GM12878 (cell line): ENCODE results near the gene RECK. TPM values are rescaled to one million over a fixed set of nuclear protein-coding genes. Genes with fewer than 3 reads are reported as not detected.

ENCODE experiments used
- ATAC-seq: fragments of 200-7000 bp; cut with Tn5 transposase; 3 replicates; pipeline ENCODE4 v1.9.1; 2020; ENCODE audit warnings: mild to moderate bottlenecking, moderate library complexity
- BruUV-seq: library from RNA; stranded (reverse); fragments of 400-500 nt; replicated peaks from 2 replicates; lab custom pipeline; 2021; lab: Mats Ljungman, UMichigan
- CTCF ChIA-PET: fragments of 300-600 bp; sonication (Branson Sonifier 250); formaldehyde crosslinking; extraction: SDS; loops from one replicate; lab custom pipeline; 2021; ENCODE audit warnings: inconsistent platforms; lab: Yijun Ruan, JAX
- POLR2A ChIA-PET: fragments of 350-600 bp; formaldehyde crosslinking; extraction: SDS; loops from one replicate; lab custom pipeline; 2021; ENCODE audit warnings: inconsistent platforms; lab: Charles Lee
- RAD21 ChIA-PET: fragments of 300-600 bp; sonication (Branson Sonifier 250); formaldehyde crosslinking; loops from one replicate; lab custom pipeline; 2023; ENCODE audit warnings: antibody characterized with exemption; ENCODE audit not compliant: unreplicated experiment; lab: Charles Lee
- SMC1A ChIA-PET: fragments of 300-600 bp; sonication (Branson Sonifier 250); formaldehyde crosslinking; loops from one replicate; lab custom pipeline; 2023; ENCODE audit not compliant: unreplicated experiment, uncharacterized antibody; lab: Charles Lee
- DNase-seq: peaks from one replicate; pipeline ENCODE4 v3.0.0-alpha.2; 2011; ENCODE audit warnings: low read depth, low spot score
- FAIRE-seq: peaks from 3 replicates; lab custom pipeline; 2011; peaks lifted over from hg19 to GRCh38; lab: Jason Lieb, UNC
- H2AFZ ChIP-seq: 2 replicates; pipeline ENCODE4 v1.6.0; 2011; ENCODE audit warnings: low read depth, low read length, control low read depth; ENCODE audit not compliant: control insufficient read depth
- H3K27ac ChIP-seq: 2 replicates; pipeline ENCODE4 v1.5.1; 2011; ENCODE audit warnings: control low read depth; ENCODE audit not compliant: control insufficient read depth, insufficient read depth
- H3K27me3 ChIP-seq, 2 experiments: replicated peaks in 1 of 2; 2 replicates each; pipeline versions ENCODE4 v1.6.0 to v1.6.1; 2011; ENCODE audit warnings: low read length in 1 of 2; ENCODE audit not compliant: control insufficient read depth in 2 of 2, insufficient read depth in 2 of 2
- H3K36me3 ChIP-seq, 2 experiments: 2 replicates each; pipeline ENCODE4 v1.5.1; 2011; ENCODE audit warnings: low read length in 1 of 2; ENCODE audit not compliant: control insufficient read depth in 2 of 2, insufficient read depth in 2 of 2
- H3K4me1 ChIP-seq: 2 replicates; pipeline ENCODE4 v1.6.1; 2011; ENCODE audit warnings: mild to moderate bottlenecking, low read length, moderate library complexity, mixed read lengths; ENCODE audit not compliant: control insufficient read depth, insufficient read depth
- H3K4me2 ChIP-seq: 2 replicates; pipeline ENCODE4 v1.6.0; 2011; ENCODE audit warnings: control low read depth; ENCODE audit not compliant: control insufficient read depth, insufficient read depth
- H3K4me3 ChIP-seq: fragments of 200-600 bp; sonication (generic); 2 replicates; pipeline ENCODE4 v1.5.1; 2016
- H3K79me2 ChIP-seq: 2 replicates; pipeline ENCODE4 v1.6.0; 2011; ENCODE audit warnings: low read length; ENCODE audit not compliant: control insufficient read depth, insufficient read depth
- H3K9ac ChIP-seq: 2 replicates; pipeline ENCODE4 v1.8.0; 2011; ENCODE audit warnings: low read length, control low read depth, mixed read lengths; ENCODE audit not compliant: control insufficient read depth, insufficient read depth
- H3K9me3 ChIP-seq: replicated peaks from 3 replicates; pipeline ENCODE4 v1.5.1; 2011; ENCODE audit warnings: mild to moderate bottlenecking, low read length; ENCODE audit not compliant: control insufficient read depth, insufficient read depth
- H4K20me1 ChIP-seq: 2 replicates; pipeline ENCODE4 v1.6.0; 2011; ENCODE audit not compliant: control insufficient read depth, insufficient read depth
- DPF2 ChIP-seq: fragments of 450-650 bp; IDR thresholded peaks from 2 replicates; pipeline ENCODE4 v1.6.1; 2017; ENCODE audit warnings: mild to moderate bottlenecking
- EED ChIP-seq: sonication (generic); IDR thresholded peaks from 2 replicates; pipeline ENCODE4 v1.6.1; 2016; ENCODE audit warnings: antibody characterized with exemption, low read depth
- FOXM1 ChIP-seq: IDR thresholded peaks from 2 replicates; pipeline ENCODE4 v1.6.1; 2012; ENCODE audit warnings: low read depth, mild to moderate bottlenecking, inconsistent platforms, low read length, moderate library complexity
- MXI1 ChIP-seq: fragments of 150-350 bp; IDR thresholded peaks from 2 replicates; pipeline ENCODE4 v1.6.1; 2011; ENCODE audit warnings: low read depth, mild to moderate bottlenecking, inconsistent platforms, low read length, improper control_type of control experiment
- NBN ChIP-seq: fragments of 450-650 bp; IDR thresholded peaks from 2 replicates; pipeline ENCODE4 v1.6.1; 2016
- NR2C1 ChIP-seq: fragments of 450-650 bp; IDR thresholded peaks from 2 replicates; pipeline ENCODE4 v1.6.1; 2017; ENCODE audit warnings: antibody characterized with exemption, mild to moderate bottlenecking, moderate library complexity
- POLR2AphosphoS2 ChIP-seq: IDR thresholded peaks from 2 replicates; pipeline ENCODE4 v1.6.1; 2011; ENCODE audit warnings: low read depth, mild to moderate bottlenecking, low read length, improper control_type of control experiment, moderate library complexity
- SMAD5 ChIP-seq: IDR thresholded peaks from 2 replicates; pipeline ENCODE4 v1.6.1; 2016; ENCODE audit warnings: antibody characterized with exemption, low read depth
- SREBF2 ChIP-seq: IDR thresholded peaks from 2 replicates; pipeline ENCODE4 v1.6.1; 2012; ENCODE audit warnings: mild to moderate bottlenecking, low read length
- ZNF217 ChIP-seq: fragments of 450-650 bp; IDR thresholded peaks from 2 replicates; pipeline ENCODE4 v1.6.1; 2017; ENCODE audit warnings: antibody characterized with exemption, mild to moderate bottlenecking
- ZNF274 ChIP-seq: IDR thresholded peaks from one replicate; pipeline ENCODE4 v1.8.0; 2011; ENCODE audit not compliant: insufficient read length, insufficient read depth
- ZNF687 ChIP-seq: fragments of 450-650 bp; IDR thresholded peaks from 2 replicates; pipeline ENCODE4 v1.6.1; 2017; ENCODE audit warnings: mild to moderate bottlenecking, moderate library complexity
- WGBS: methylation state at CpG from one replicate; pipeline ENCODE4 v1.1.6; 2016; ENCODE audit warnings: low lambda C conversion rate; ENCODE audit not compliant: insufficient replicate concordance, insufficient coverage; ENCODE audit errors: missing lambda C conversion rate; 5-methylcytosine and 5-hydroxymethylcytosine counted together
- in situ Hi-C: fragments of 300-500 bp; cut with MboI; formaldehyde crosslinking; loops from 9 replicates; pipeline ENCODE4 v1.14.3; 2018; ENCODE audit warnings: mixed read lengths
- intact Hi-C: fragments of 100-400 bp; cut with micrococcal nuclease; formaldehyde crosslinking; loops from one replicate; pipeline ENCODE4 v1.14.2; 2022; ENCODE audit not compliant: unreplicated experiment
- polyA plus RNA-seq, 11 experiments: library from polyadenylated mRNA; depleted of rRNA in 4 of 11; unstranded in 6 of 11; stranded (reverse) in 5 of 11; fragments of >200 nt; fragmentation: Nextera tagmentation in 4 of 11; fragmentation: Illumina TruSeq in 1 of 11; extraction: Ambion mirVana in 4 of 11; extraction: Trizol in 1 of 11; gene quantifications; 1 replicate in 1 of 11; 2 replicates in 10 of 11; pipeline versions ENCODE4 v1.2.1 to v1.2.3, GENCODE V29; 2011 to 2016; ENCODE audit warnings: inconsistent platforms in 2 of 11, missing spikeins in 2 of 11, low read depth in 1 of 11
- total RNA-seq, 4 experiments: library from RNA; depleted of rRNA in 3 of 4; stranded (reverse); fragments of >200 nt in 3 of 4; fragmentation: Illumina TruSeq in 1 of 4; extraction: Trizol in 1 of 4; gene quantifications; 2 replicates each; pipeline versions ENCODE4 v1.2.1 to v1.2.3, GENCODE V29; 2013 to 2021
- TF ChIP-seq, protein P1 (sequence below): fragments of 450-650 bp; IDR thresholded peaks from 2 replicates; pipeline ENCODE4 v1.6.1; 2017; ENCODE audit warnings: low read depth, mild to moderate bottlenecking, moderate library complexity
- TF ChIP-seq, protein P2 (sequence below): fragments of 450-650 bp; conservative IDR thresholded peaks from 2 replicates; pipeline ENCODE4 v1.6.1; 2017; ENCODE audit warnings: mild to moderate bottlenecking, moderate library complexity
- TF ChIP-seq, protein P3 (sequence below): fragments of 450-650 bp; IDR thresholded peaks from 2 replicates; pipeline ENCODE4 v1.6.1; 2017; ENCODE audit warnings: mild to moderate bottlenecking

RECK gene
- total and polyA plus RNA-seq, 10 of the 15 experiments (the other 5 are each of a cell fraction or from before 2014, with no cell fraction given): 0.02 to 0.40 (median 0.13) TPM

GRCh38 chr9:36100532-36100931 is 63.8 kb downstream of the RECK start:
- RAD21 ChIA-PET: interaction anchor here (1.5 to 7.7 kb wide), 2 partner anchors 65 to 90 kb away, joined by 3 to 105 read pairs; partner anchors contain the start of genes CCIN and CLTA
- H2AFZ ChIP-seq: no peak overlapping the region
- BruUV-seq: no TSS peak
- CTCF ChIA-PET: interaction anchor here (1.2 to 8.4 kb wide), 10 partner anchors 8 to 629 kb away, joined by 3 to 258 read pairs (median 7); partner anchors contain the start of genes CCIN and CLTA
- POLR2A ChIA-PET: interaction anchor here (0.6 kb wide), 1 partner anchor 632 kb away, joined by 3 read pairs; no protein-coding TSS in a partner anchor
- WGBS: 62% methylated on average over 3 of the region's 3 CpGs
- no peaks in the 10 kb centered on the region; a peak in 1 of 4 replicates for H3K27me3 ChIP-seq
- H4K20me1 ChIP-seq: no peaks in the 10 kb centered on the region
- H3K9me3 ChIP-seq: no peaks in the 10 kb centered on the region
- intact Hi-C loops (loop anchor here (5.0 kb wide), 1 partner anchor 227 kb away; no protein-coding TSS in a partner anchor), in situ Hi-C loops (loop anchor here (5.0 kb wide), 1 partner anchor 67 kb away; the partner anchor contains the start of gene CCIN)
- H3K4me1 ChIP-seq: no peaks in the 10 kb centered on the region
- H3K9ac ChIP-seq: no peak overlapping the region
- H3K36me3 ChIP-seq: no peaks in the 10 kb centered on the region
- TF ChIP-seq ZNF687: no peak
- no peak for TF ChIP-seq ZNF274
- TF ChIP-seq NBN: no peak
- TF ChIP-seq, protein P1, sequence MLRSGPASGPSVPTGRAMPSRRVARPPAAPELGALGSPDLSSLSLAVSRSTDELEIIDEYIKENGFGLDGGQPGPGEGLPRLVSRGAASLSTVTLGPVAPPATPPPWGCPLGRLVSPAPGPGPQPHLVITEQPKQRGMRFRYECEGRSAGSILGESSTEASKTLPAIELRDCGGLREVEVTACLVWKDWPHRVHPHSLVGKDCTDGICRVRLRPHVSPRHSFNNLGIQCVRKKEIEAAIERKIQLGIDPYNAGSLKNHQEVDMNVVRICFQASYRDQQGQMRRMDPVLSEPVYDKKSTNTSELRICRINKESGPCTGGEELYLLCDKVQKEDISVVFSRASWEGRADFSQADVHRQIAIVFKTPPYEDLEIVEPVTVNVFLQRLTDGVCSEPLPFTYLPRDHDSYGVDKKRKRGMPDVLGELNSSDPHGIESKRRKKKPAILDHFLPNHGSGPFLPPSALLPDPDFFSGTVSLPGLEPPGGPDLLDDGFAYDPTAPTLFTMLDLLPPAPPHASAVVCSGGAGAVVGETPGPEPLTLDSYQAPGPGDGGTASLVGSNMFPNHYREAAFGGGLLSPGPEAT: no peak
- TF ChIP-seq EED: no peak
- no peak for TF ChIP-seq POLR2AphosphoS2
- TF ChIP-seq FOXM1: no peak
- no peak for TF ChIP-seq DPF2
- TF ChIP-seq SREBF2: no peak
- TF ChIP-seq, protein P2, sequence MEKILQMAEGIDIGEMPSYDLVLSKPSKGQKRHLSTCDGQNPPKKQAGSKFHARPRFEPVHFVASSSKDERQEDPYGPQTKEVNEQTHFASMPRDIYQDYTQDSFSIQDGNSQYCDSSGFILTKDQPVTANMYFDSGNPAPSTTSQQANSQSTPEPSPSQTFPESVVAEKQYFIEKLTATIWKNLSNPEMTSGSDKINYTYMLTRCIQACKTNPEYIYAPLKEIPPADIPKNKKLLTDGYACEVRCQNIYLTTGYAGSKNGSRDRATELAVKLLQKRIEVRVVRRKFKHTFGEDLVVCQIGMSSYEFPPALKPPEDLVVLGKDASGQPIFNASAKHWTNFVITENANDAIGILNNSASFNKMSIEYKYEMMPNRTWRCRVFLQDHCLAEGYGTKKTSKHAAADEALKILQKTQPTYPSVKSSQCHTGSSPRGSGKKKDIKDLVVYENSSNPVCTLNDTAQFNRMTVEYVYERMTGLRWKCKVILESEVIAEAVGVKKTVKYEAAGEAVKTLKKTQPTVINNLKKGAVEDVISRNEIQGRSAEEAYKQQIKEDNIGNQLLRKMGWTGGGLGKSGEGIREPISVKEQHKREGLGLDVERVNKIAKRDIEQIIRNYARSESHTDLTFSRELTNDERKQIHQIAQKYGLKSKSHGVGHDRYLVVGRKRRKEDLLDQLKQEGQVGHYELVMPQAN: no peak
- TF ChIP-seq MXI1: no peak
- TF ChIP-seq NR2C1: no peak
- TF ChIP-seq SMAD5: no peak
- TF ChIP-seq, protein P3, sequence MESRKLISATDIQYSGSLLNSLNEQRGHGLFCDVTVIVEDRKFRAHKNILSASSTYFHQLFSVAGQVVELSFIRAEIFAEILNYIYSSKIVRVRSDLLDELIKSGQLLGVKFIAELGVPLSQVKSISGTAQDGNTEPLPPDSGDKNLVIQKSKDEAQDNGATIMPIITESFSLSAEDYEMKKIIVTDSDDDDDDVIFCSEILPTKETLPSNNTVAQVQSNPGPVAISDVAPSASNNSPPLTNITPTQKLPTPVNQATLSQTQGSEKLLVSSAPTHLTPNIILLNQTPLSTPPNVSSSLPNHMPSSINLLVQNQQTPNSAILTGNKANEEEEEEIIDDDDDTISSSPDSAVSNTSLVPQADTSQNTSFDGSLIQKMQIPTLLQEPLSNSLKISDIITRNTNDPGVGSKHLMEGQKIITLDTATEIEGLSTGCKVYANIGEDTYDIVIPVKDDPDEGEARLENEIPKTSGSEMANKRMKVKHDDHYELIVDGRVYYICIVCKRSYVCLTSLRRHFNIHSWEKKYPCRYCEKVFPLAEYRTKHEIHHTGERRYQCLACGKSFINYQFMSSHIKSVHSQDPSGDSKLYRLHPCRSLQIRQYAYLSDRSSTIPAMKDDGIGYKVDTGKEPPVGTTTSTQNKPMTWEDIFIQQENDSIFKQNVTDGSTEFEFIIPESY: no peak
- no peak for TF ChIP-seq ZNF217
- SMC1A ChIA-PET: interaction anchor here (1.2 to 7.4 kb wide), 3 partner anchors 14 to 93 kb away, joined by 3 to 134 read pairs (median 4); partner anchors contain the start of gene CCIN
- H3K27ac ChIP-seq: no peak overlapping the region
- no peak overlapping the region for H3K4me2 ChIP-seq
- DNase-seq (no peak), ATAC-seq (no peak), FAIRE-seq (no peak)
- H3K4me3 ChIP-seq: no peak overlapping the region
- no peaks in the 10 kb centered on the region for H3K79me2 ChIP-seq
